ENCODE measurements around the gene APOL2. TPM values are rescaled to one million over a fixed set of nuclear protein-coding genes. Genes with fewer than 3 reads are reported as not detected.

The APOL2 gene
- total RNA-seq, 2 experiments from 2014 or later, result 11.8 to 12.4 TPM

- no peaks in the 10 kb centered on the region for H3K4me1 ChIP-seq (ENCODE audit: insufficient read depth, low read length, poor library complexity, severe bottlenecking)
- H2AFZ ChIP-seq (ENCODE audit: low read length), result no peak overlapping the region
- ChIA-PET CTCF (ENCODE audit: unreplicated experiment) (no interaction called here), POLR2A (interaction anchor here (0.8 kb wide), 1 partner anchor 22 kb away, joined by 4 read pairs; no protein-coding TSS in a partner anchor)
- no peak for DNase-seq (ENCODE audit: low spot score)
- no peaks in the 10 kb centered on the region for H3K9me2 ChIP-seq (ENCODE audit: insufficient read depth, low read length)
- H3K36me3 ChIP-seq (ENCODE audit: insufficient read depth, low read length), result no peaks in the 10 kb centered on the region
- H4K20me1 ChIP-seq (ENCODE audit: insufficient read depth, low read length), result no peaks in the 10 kb centered on the region
- H3K4me3 ChIP-seq (ENCODE audit: low read depth, low read length, poor library complexity, severe bottlenecking), result no peak overlapping the region
- TF ChIP-seq, protein P1, sequence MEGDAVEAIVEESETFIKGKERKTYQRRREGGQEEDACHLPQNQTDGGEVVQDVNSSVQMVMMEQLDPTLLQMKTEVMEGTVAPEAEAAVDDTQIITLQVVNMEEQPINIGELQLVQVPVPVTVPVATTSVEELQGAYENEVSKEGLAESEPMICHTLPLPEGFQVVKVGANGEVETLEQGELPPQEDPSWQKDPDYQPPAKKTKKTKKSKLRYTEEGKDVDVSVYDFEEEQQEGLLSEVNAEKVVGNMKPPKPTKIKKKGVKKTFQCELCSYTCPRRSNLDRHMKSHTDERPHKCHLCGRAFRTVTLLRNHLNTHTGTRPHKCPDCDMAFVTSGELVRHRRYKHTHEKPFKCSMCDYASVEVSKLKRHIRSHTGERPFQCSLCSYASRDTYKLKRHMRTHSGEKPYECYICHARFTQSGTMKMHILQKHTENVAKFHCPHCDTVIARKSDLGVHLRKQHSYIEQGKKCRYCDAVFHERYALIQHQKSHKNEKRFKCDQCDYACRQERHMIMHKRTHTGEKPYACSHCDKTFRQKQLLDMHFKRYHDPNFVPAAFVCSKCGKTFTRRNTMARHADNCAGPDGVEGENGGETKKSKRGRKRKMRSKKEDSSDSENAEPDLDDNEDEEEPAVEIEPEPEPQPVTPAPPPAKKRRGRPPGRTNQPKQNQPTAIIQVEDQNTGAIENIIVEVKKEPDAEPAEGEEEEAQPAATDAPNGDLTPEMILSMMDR (conservative IDR thresholded peaks at IDR 0.05; ENCODE audit: low read length), result no peak; the same call in 1 of the 2 replicates
- TF ChIP-seq EZH2phosphoT487 (IDR thresholded peaks at IDR 0.05; ENCODE audit: borderline replicate concordance, low read depth, low read length), result no peak
- BruUV-seq (replicated peaks), result no TSS peak
- no peaks in the 10 kb centered on the region for H3K79me2 ChIP-seq (ENCODE audit: insufficient read depth, low read depth, low read length)
- H3K4me2 ChIP-seq (ENCODE audit: low read length), result no peak overlapping the region
- intact Hi-C loops (cut with micrococcal nuclease; ENCODE audit: unreplicated experiment), result no loop called here
- no peaks in the 10 kb centered on the region for H3K9me3 ChIP-seq (ENCODE audit: low read length)
- H3K27ac ChIP-seq (ENCODE audit: low read depth, low read length, poor library complexity, severe bottlenecking), result no peak overlapping the region
Observed at GRCh38 chr22:36185828-36186624, 53.3 kb downstream of the APOL2 start.

DNA sequence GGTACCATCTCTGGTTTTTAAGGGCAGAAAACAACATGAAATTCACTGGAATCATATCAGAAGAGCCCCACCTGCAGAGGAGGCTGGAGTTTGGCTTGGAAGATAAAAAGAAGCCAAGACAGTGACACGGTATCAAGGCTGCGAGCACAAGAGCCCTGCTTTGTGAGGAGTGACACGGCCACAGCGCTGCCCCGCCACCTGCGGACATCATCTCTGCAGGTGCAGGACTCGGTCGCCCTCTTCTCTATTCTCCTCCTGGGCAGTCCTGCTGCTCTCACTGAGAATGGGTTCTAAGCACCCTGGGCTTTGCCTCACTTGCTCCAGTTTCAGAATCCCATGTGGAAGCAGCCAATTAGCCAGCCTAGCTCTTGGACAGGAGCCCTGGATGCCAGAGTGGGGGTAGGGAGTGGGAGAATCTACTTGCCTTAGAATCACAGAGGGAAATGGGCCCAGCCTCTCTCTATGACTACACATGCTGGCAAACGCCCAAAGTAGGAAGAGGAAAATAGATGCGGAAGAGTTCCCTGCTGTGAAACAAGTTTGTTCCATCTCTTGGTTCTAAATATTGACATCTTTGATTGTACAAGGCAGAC is 54.8 kb downstream of the APOL2 start:
- Histone ChIP-seq H3K9me3 (ENCODE audit: low read length) (no peaks in the 10 kb centered on the region), H3K36me3 (ENCODE audit: insufficient read depth, low read length) (no peaks in the 10 kb centered on the region), H3K79me2 (ENCODE audit: insufficient read depth, low read depth, low read length) (no peaks in the 10 kb centered on the region), H3K4me2 (ENCODE audit: low read length) (no peak overlapping the region), H4K20me1 (ENCODE audit: insufficient read depth, low read length) (no peaks in the 10 kb centered on the region), H3K4me3 (ENCODE audit: low read depth, low read length, poor library complexity, severe bottlenecking) (no peak overlapping the region), H2AFZ (ENCODE audit: low read length) (no peak overlapping the region), H3K4me1 (ENCODE audit: insufficient read depth, low read length, poor library complexity, severe bottlenecking) (no peaks in the 10 kb centered on the region), H3K27ac (ENCODE audit: low read depth, low read length, poor library complexity, severe bottlenecking) (no peak overlapping the region), H3K9me2 (ENCODE audit: insufficient read depth, low read length) (no peaks in the 10 kb centered on the region)
- BruUV-seq (replicated peaks), result no TSS peak
- POLR2A ChIA-PET, result no interaction called here
- DNase-seq (ENCODE audit: low spot score), result no peak
- no peak for TF ChIP-seq EZH2phosphoT487 (IDR thresholded peaks at IDR 0.05; ENCODE audit: borderline replicate concordance, low read depth, low read length)
- TF ChIP-seq, protein P1 (conservative IDR thresholded peaks at IDR 0.05; ENCODE audit: low read length), result no peak
- intact Hi-C loops (cut with micrococcal nuclease; ENCODE audit: unreplicated experiment), result loop anchor here (5.0 kb wide), 1 partner anchor 38 kb away; no protein-coding TSS in a partner anchor
- CTCF ChIA-PET (ENCODE audit: unreplicated experiment), result no interaction called here

- DNase-seq (ENCODE audit: low spot score), result no peak
- no TSS peak for BruUV-seq (replicated peaks)
- no peaks in the 10 kb centered on the region for H3K4me1 ChIP-seq (ENCODE audit: insufficient read depth, low read length, poor library complexity, severe bottlenecking)
- no peak overlapping the region for H3K4me2 ChIP-seq (ENCODE audit: low read length)
- TF ChIP-seq, protein P1 (conservative IDR thresholded peaks at IDR 0.05; ENCODE audit: low read length), result no peak
- TF ChIP-seq EZH2phosphoT487 (IDR thresholded peaks at IDR 0.05; ENCODE audit: borderline replicate concordance, low read depth, low read length), result no peak
- no peaks in the 10 kb centered on the region for H3K36me3 ChIP-seq (ENCODE audit: insufficient read depth, low read length)
- intact Hi-C loops (cut with micrococcal nuclease; ENCODE audit: unreplicated experiment), result loop anchor here (5.0 kb wide), 1 partner anchor 39 kb away; no protein-coding TSS in a partner anchor
- H3K9me2 ChIP-seq (ENCODE audit: insufficient read depth, low read length), result no peaks in the 10 kb centered on the region
- H3K4me3 ChIP-seq (ENCODE audit: low read depth, low read length, poor library complexity, severe bottlenecking), result no peak overlapping the region
- POLR2A ChIA-PET, result no interaction called here
- H3K79me2 ChIP-seq (ENCODE audit: insufficient read depth, low read depth, low read length), result no peaks in the 10 kb centered on the region
- H2AFZ ChIP-seq (ENCODE audit: low read length), result no peak overlapping the region
- no peak overlapping the region for H3K27ac ChIP-seq (ENCODE audit: low read depth, low read length, poor library complexity, severe bottlenecking)
- H4K20me1 ChIP-seq (ENCODE audit: insufficient read depth, low read length), result no peaks in the 10 kb centered on the region
- CTCF ChIA-PET (ENCODE audit: unreplicated experiment), result no interaction called here
- H3K9me3 ChIP-seq (ENCODE audit: low read length), result no peaks in the 10 kb centered on the region
Observed at GRCh38 chr22:36183446-36183845, 55.9 kb downstream of the APOL2 start.
